Measurements from ENCODE around the gene GPX6.

GRCh38 chr6:28478518-28478917 is 37.1 kb downstream of the GPX6 start:
- TF ChIP-seq CTCF (IDR thresholded peaks at IDR 0.05 in 4 of 5, conservative IDR thresholded peaks at IDR 0.05 in 1 of 5) (no peak), POLR2A (IDR thresholded peaks at IDR 0.05) (no peak)
